Superior temporal gyrus (tissue), 1 donor: ENCODE data around the gene WWC2.

Source experiments
- DNase-seq: peaks from one replicate; pipeline ENCODE4 v3.0.0-alpha.2; 2016; ENCODE audit errors: extremely low spot score

WWC2 gene

DNA sequence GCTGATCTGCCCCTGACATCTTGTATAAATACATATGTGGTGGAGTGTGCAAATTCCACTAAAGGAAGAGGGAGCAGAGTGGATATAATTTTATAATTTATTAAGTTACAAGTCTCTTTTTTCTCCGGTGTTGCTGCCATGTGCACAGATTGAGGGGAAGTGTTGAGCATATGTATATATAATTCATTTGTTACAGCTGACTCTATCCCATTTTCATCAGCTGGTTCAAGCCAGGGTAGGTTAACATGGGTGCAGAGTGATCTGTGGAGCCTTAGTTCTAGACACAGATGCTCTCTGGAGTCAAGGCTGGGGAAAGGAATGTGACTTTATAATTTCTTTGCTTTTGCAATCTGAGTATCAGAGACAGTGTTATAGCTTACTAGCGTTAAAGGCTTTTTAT, 103.5 kb downstream of the WWC2 start:
- DNase-seq: no peak

DNA sequence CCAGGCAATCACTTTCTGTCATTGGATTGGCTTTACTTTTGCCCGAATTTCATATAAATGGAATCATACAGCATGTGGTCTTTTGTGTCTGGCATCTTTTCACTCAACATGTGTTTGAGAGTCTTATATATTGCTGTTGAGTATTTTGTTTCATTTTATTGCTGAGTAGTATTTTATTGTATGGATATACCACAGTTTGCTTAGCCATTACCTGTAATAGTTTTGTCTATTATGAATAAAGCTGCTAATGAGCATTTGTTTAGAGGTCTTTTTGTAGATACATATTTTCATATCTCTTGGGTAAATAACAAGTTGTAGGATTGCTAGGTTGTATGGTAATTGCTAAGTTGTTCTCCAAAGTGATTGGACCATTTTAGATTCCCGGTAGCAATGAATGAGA, 105.7 kb downstream of the WWC2 start:
- no peak for DNase-seq

DNA sequence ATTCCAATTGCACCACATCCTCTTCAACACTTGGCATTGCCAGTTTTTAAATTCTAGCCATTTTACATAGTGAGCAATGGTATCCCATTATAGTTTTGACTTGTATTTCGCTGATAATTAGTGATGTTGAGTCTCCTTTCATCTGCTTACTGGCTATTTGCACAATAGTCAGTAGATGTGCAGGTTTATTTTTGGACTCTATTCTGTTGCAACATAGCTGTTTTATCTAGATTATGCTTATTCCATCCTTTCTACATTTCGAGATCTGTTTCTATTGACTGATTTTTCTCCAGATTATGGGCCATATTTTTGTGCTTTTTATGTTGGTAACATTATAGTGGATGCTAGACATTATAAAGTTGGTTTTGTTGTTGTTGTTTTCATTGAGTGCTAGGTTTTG, 106.1 kb downstream of the WWC2 start:
- DNase-seq: no peak

- no peak for DNase-seq
Observed at GRCh38 chr4:183205709-183206108, 106.7 kb downstream of the WWC2 start.

- DNase-seq: no peak
Observed at GRCh38 chr4:183211533-183211932, 112.5 kb downstream of the WWC2 start.

- DNase-seq: no peak
Observed at GRCh38 chr4:183213996-183214395, 114.9 kb downstream of the WWC2 start.

DNA sequence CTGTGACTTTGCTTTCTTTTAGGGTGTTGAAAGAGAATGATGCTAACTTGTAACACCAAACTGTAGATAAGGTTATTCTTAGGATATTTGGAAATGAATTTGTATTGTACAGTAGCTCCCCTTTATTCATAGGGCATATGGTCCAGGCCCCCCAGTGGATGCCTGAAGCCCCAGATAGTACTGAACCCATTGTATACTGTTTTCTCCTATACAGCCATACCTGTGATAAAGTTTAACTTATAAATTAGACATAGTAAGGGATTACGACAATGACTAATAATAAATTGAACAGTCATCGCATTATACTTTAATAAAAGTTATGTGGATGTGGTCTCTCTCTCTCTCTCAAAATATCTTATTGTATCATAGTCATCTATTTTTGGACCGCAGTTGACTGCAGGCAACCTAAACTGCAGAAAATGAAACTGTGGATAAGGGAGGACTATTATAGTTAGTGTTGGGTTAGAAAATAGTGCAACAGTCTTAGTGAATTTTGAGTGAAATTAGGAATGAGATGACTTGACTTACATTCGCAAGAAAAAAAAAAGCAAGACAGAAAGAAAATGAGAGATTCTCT, 115.9 kb downstream of the WWC2 start:
- DNase-seq: no peak

DNA sequence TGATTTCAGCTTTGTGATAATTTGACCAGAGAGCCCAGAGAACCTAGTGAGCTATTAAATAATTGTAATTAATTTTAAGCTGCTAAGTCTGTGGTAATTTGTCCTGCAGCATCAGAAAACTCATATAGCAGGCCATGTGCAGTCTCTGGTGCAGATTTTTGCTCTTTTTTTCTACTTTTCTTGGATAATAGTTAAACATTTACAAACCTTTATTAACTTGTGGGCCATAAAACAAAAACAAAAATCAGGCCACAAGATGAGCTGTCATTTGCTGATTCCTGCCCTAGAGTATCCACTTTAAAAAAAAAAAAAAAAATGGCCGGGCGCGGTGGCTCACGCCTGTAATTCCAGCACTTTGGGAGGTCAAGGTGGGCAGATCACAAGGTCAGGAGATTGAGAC, 121.2 kb downstream of the WWC2 start:
- DNase-seq: no peak

DNA sequence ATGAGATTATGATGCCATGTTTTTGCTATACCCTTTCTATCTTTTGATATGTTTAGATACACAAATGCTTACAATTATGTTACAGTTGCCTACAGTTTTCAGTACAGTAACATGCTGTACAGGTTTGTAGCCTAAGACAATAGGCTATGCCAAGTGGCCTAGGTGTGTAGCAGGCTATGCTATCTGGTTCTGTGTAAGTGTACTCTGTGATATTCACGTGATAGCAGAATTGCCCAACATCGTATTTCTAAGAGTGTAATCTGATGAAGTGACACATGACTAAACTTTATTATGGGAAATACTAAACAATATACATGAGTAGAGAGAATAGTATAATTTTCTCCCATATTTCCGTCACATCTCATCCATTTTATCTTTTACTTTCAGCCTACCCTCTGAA, 124.0 kb downstream of the WWC2 start:
- no peak for DNase-seq

DNA sequence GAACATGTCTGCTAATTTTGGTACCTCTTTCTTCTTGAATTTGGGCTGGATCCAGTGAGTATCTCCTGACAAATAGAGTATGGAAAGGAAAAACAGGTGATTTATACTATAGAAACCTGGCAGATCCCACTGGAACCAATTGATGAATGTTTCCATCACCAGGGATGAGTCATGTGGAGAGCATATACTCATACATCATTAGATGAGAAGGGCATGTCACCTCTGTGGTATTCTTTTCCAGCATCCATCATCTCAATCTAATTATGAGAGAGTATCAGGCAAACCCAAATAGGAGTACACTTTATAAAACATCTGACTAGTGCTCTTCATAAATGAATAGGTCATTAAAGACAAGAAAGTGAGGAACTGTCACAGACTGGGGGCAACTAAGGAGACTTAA, 130.3 kb downstream of the WWC2 start:
- no peak for DNase-seq

- no peak for DNase-seq
Observed at GRCh38 chr4:183240581-183241321, 141.7 kb downstream of the WWC2 start.

- DNase-seq: no peak
Observed at GRCh38 chr4:183241322-183241640, 142.2 kb downstream of the WWC2 start.

DNA sequence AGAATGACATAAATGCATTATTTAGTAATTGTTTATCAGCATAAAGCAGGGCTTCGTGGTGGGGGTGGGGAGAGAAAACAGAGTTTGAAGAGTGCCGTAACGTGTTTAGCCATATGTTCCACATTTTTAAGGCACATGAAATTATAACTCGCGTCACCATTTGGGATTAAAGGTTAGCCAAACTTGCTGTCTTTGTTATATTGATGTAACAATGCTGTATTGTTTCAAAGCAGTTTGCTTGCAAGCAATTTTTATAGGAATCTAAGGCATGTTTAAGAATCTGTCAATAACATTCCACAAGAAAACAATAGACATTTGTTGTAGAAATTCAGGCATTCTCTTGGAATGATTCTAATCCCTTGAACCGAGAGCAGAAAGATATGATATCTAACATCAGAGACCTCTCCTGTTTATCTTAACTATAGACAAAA, 142.7 kb downstream of the WWC2 start:
- DNase-seq: peak; percentile 57

- no peak for DNase-seq
Observed at GRCh38 chr4:183242291-183242690, 143.2 kb downstream of the WWC2 start.

DNA sequence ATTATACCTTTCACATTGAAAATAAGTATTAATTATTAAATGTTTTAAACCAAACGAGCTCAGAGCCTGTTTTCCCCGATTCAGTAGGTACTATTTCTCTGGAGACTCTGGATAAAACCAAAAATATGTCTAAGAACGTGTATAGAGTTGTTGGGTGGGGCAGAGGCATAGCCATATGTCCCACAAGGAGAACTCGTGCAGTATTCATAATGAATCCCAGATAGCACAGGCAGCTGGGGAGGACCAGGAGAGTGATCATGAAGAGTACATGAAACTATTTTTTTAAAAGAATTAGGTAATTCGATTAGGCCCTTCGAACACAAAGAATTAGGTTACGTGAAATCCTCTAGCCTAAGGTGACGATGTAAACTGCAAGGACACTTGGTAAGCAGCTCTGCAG, 145.0 kb downstream of the WWC2 start:
- no peak for DNase-seq

DNA sequence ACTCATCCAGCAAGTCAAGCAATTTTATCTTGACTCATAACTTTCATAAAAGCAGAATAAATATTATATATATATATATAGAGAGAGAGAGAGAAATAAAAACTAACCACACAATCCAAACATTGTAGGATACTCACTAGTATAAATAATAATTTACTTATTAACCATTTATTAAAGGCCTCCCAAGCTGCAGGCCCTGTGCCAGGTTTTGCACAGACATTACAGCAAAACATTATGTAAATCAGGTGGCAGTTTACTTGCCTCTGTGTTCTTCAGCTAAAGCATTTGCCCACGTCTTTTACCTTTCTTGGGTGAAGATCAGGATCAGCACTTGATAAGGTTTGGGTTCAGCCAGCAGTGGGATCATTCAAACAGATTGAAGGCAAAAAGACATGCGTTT, 145.4 kb downstream of the WWC2 start:
- DNase-seq: no peak

GRCh38 chr4:183248201-183248600, 149.1 kb downstream of the WWC2 start:
- DNase-seq: no peak

DNA sequence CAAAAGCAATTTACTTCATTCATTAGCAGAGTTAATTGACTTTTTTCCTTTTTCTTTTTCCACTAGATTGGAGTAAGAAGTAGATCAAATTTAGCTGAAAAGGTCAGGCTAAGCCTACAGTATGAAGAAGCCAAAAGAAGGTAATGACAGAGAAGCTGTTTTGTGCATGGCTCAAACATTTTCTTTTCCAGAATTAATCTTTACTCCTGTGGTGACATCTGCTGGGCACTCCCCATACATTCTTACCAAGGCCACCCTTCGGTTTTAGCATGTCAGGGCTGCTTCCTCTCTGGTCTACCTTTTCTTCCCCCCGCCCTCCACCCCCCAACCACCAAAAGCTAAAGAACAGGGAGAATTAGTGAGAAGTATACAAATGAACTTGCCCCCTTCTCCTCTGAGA, 150.8 kb downstream of the WWC2 start:
- peak; percentile 76 for DNase-seq

DNA sequence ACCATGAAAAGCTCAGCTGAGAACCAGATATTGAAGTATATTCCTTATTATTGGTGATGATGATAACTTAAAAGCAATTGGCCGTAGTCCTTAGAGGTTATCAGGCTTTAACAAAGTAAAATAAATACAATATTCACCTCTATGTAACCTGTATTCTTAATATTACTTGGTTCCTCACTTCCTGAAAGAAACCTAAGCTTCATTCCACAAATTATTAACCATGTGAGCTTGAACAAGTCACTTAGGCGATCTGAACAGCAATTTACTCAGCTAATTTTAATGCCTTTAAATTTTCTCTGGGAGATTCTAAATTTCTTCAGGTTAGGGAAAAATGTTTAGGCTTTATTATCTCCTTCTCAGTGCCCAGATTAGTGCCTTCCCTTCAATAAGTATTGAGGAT, 151.8 kb downstream of the WWC2 start:
- no peak for DNase-seq

GRCh38 chr4:183252959-183253358, 153.9 kb downstream of the WWC2 start:
- DNase-seq: no peak

- no peak for DNase-seq
Observed at GRCh38 chr4:183253451-183253850, 154.4 kb downstream of the WWC2 start.

GRCh38 chr4:183254162-183254561, 155.1 kb downstream of the WWC2 start:
- DNase-seq: no peak

- no peak for DNase-seq
Observed at GRCh38 chr4:183255487-183255886, 156.4 kb downstream of the WWC2 start.

- no peak for DNase-seq
Observed at GRCh38 chr4:183256343-183256742, 157.3 kb downstream of the WWC2 start.
